ENCODE measurements around the gene HDAC2. TPM values are rescaled to one million over a fixed set of nuclear protein-coding genes. Genes with fewer than 3 reads are reported as not detected.

The HDAC2 gene
- total RNA-seq, 2 experiments from 2014 or later: 40.5 to 141 TPM

DNA sequence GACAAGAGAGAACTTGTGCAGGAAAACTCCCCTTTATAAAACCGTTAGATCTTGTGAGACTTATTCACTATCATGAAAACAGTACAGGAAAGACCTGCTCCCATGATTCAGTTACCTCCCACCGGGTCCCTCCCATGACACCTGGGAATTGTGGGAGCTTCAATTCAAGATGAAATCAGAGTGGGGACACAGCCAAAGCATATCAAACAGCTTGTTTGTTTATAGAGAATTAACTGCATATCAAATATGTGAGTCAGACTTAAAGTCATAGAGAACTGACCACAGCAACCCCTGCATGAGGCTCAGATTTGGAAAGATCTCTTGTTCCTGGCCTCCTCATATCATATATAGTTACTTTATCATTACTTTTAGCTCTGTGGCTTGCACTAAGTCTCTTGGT lies 29.1 kb upstream of the HDAC2 start:
- Histone ChIP-seq H3K9me3 (ENCODE audit: low read length) (no peaks in the 10 kb centered on the region), H3K4me2 (ENCODE audit: low read length) (no peak overlapping the region), H3K36me3 (ENCODE audit: insufficient read depth, low read length) (no peaks in the 10 kb centered on the region), H3K9me2 (ENCODE audit: insufficient read depth, low read length) (no peaks in the 10 kb centered on the region), H3K27ac (ENCODE audit: low read depth, low read length, poor library complexity, severe bottlenecking) (no peak overlapping the region), H4K20me1 (ENCODE audit: insufficient read depth, low read length) (no peaks in the 10 kb centered on the region), H3K4me1 (ENCODE audit: insufficient read depth, low read length, poor library complexity, severe bottlenecking) (no peaks in the 10 kb centered on the region), H3K79me2 (ENCODE audit: insufficient read depth, low read depth, low read length) (no peaks in the 10 kb centered on the region), H3K4me3 (ENCODE audit: low read depth, low read length, poor library complexity, severe bottlenecking) (no peak overlapping the region), H2AFZ (ENCODE audit: low read length) (no peak overlapping the region)
- intact Hi-C loops (cut with micrococcal nuclease; ENCODE audit: unreplicated experiment): no loop called here
- POLR2A ChIA-PET: no interaction called here
- DNase-seq (ENCODE audit: low spot score): no peak
- CTCF ChIA-PET (ENCODE audit: unreplicated experiment): no interaction called here
- BruUV-seq (replicated peaks): no TSS peak
- TF ChIP-seq EZH2phosphoT487 (IDR thresholded peaks at IDR 0.05; ENCODE audit: borderline replicate concordance, low read depth, low read length) (no peak), CTCF (conservative IDR thresholded peaks at IDR 0.05; ENCODE audit: low read length) (no peak)

DNA sequence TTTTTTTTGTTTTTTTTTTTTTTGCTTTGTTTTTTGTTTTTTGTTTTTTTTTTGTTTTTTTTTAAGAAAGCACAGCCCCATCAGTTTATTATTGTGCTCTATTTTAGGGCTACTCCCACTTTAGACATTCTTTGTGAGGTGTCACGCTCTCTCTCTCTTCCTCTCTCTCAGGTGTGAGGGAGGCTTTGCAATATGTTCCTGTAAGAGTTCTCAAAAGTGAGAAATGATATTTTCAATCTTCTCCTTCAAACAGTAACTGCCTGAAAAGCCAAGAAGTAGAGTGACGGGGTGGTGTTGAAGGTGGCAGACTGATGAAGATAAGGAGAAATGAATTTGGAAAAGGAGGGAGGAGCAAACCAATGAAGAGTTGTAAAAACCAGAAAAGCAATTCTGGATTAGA lies 28.3 kb upstream of the HDAC2 start:
- intact Hi-C loops (cut with micrococcal nuclease; ENCODE audit: unreplicated experiment): loop anchor here (10.0 kb wide), 1 partner anchor 106 kb away; no protein-coding TSS in a partner anchor
- Histone ChIP-seq H3K4me3 (ENCODE audit: low read depth, low read length, poor library complexity, severe bottlenecking) (no peak overlapping the region), H3K36me3 (ENCODE audit: insufficient read depth, low read length) (no peaks in the 10 kb centered on the region), H3K9me3 (ENCODE audit: low read length) (no peaks in the 10 kb centered on the region), H4K20me1 (ENCODE audit: insufficient read depth, low read length) (no peaks in the 10 kb centered on the region), H3K79me2 (ENCODE audit: insufficient read depth, low read depth, low read length) (no peaks in the 10 kb centered on the region), H3K4me1 (ENCODE audit: insufficient read depth, low read length, poor library complexity, severe bottlenecking) (no peaks in the 10 kb centered on the region), H2AFZ (ENCODE audit: low read length) (no peak overlapping the region), H3K27ac (ENCODE audit: low read depth, low read length, poor library complexity, severe bottlenecking) (no peak overlapping the region), H3K4me2 (ENCODE audit: low read length) (no peak overlapping the region), H3K9me2 (ENCODE audit: insufficient read depth, low read length) (no peaks in the 10 kb centered on the region)
- CTCF ChIA-PET (ENCODE audit: unreplicated experiment): no interaction called here
- TF ChIP-seq CTCF (conservative IDR thresholded peaks at IDR 0.05; ENCODE audit: low read length) (no peak), EZH2phosphoT487 (IDR thresholded peaks at IDR 0.05; ENCODE audit: borderline replicate concordance, low read depth, low read length) (no peak)
- no TSS peak for BruUV-seq (replicated peaks)
- no peak for DNase-seq (ENCODE audit: low spot score)
- POLR2A ChIA-PET: interaction anchor here (0.6 kb wide), 1 partner anchor 1496 kb away, joined by 3 read pairs; no protein-coding TSS in a partner anchor

DNA sequence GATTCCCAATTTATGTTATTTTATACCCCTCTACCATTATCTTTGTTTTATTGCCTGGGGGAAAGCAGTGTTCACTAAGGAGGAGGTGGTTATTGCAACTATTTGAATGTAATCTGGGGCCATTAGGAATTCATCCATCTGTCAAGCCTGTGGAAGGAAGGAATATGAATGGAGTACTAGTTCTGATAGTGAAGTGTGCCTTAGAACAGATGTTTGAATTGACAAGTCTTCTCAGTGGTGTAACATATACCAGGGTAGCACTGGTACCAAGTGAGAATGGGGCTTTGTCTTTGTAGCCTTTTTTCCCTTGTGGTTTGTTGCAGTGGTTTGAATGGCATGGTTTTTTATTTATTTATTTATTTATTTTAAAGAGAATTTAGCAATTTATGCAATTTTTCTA lies 27.9 kb upstream of the HDAC2 start:
- no peaks in the 10 kb centered on the region for H4K20me1 ChIP-seq (ENCODE audit: insufficient read depth, low read length)
- no peak overlapping the region for H3K27ac ChIP-seq (ENCODE audit: low read depth, low read length, poor library complexity, severe bottlenecking)
- TF ChIP-seq EZH2phosphoT487 (IDR thresholded peaks at IDR 0.05; ENCODE audit: borderline replicate concordance, low read depth, low read length) (no peak), CTCF (conservative IDR thresholded peaks at IDR 0.05; ENCODE audit: low read length) (no peak)
- no peak for DNase-seq (ENCODE audit: low spot score)
- no peak overlapping the region for H3K4me2 ChIP-seq (ENCODE audit: low read length)
- H3K4me3 ChIP-seq (ENCODE audit: low read depth, low read length, poor library complexity, severe bottlenecking): no peak overlapping the region
- BruUV-seq (replicated peaks): no TSS peak
- H3K79me2 ChIP-seq (ENCODE audit: insufficient read depth, low read depth, low read length): no peaks in the 10 kb centered on the region
- POLR2A ChIA-PET: interaction anchor here (0.6 kb wide), 1 partner anchor 1495 kb away, joined by 3 read pairs; no protein-coding TSS in a partner anchor
- CTCF ChIA-PET (ENCODE audit: unreplicated experiment): no interaction called here
- no peaks in the 10 kb centered on the region for H3K4me1 ChIP-seq (ENCODE audit: insufficient read depth, low read length, poor library complexity, severe bottlenecking)
- no peaks in the 10 kb centered on the region for H3K9me2 ChIP-seq (ENCODE audit: insufficient read depth, low read length)
- intact Hi-C loops (cut with micrococcal nuclease; ENCODE audit: unreplicated experiment): loop anchor here (10.0 kb wide), 1 partner anchor 106 kb away; no protein-coding TSS in a partner anchor
- H3K9me3 ChIP-seq (ENCODE audit: low read length): no peaks in the 10 kb centered on the region
- no peak overlapping the region for H2AFZ ChIP-seq (ENCODE audit: low read length)
- no peaks in the 10 kb centered on the region for H3K36me3 ChIP-seq (ENCODE audit: insufficient read depth, low read length)

Data from OCI-LY7 (cell line).